Measurements from ENCODE around the gene P4HA3. TPM values are rescaled to one million over a fixed set of nuclear protein-coding genes. Genes with fewer than 3 reads are reported as not detected.

Gene P4HA3
- total RNA-seq, 1 donor from 2014 or later = not detected

- no peaks in the 10 kb centered on the region for H3K9me3 Mint-ChIP-seq
- H3K4me1 Mint-ChIP-seq (ENCODE audit: low read depth) = no peaks in the 10 kb centered on the region
- H3K27me3 Mint-ChIP-seq (ENCODE audit: insufficient read depth) = peaks cover 1% of the 10 kb centered on the region
- intact Hi-C loops (cut with micrococcal nuclease) = no loop called here
- no peak for DNase-seq (ENCODE audit: low spot score)
- H3K4me3 Mint-ChIP-seq = no peak overlapping the region
- no peaks in the 10 kb centered on the region for H3K36me3 Mint-ChIP-seq (ENCODE audit: low read depth)
- no peak overlapping the region for H3K27ac Mint-ChIP-seq
Measured at GRCh38 chr11:74327076-74327475, 15.6 kb upstream of the P4HA3 start.

GRCh38 chr11:74326665-74327064 lies 15.2 kb upstream of the P4HA3 start:
- no peak overlapping the region for H3K27ac Mint-ChIP-seq
- intact Hi-C loops (cut with micrococcal nuclease) = no loop called here
- no peak for DNase-seq (ENCODE audit: low spot score)
- H3K4me3 Mint-ChIP-seq = no peak overlapping the region
- peaks cover 3% of the 10 kb centered on the region for H3K27me3 Mint-ChIP-seq (ENCODE audit: insufficient read depth)
- no peaks in the 10 kb centered on the region for H3K4me1 Mint-ChIP-seq (ENCODE audit: low read depth)
- H3K36me3 Mint-ChIP-seq (ENCODE audit: low read depth) = no peaks in the 10 kb centered on the region
- H3K9me3 Mint-ChIP-seq = no peaks in the 10 kb centered on the region

- no peak overlapping the region for H3K27ac Mint-ChIP-seq
- no peaks in the 10 kb centered on the region for H3K9me3 Mint-ChIP-seq
- no peak overlapping the region for H3K4me3 Mint-ChIP-seq
- intact Hi-C loops (cut with micrococcal nuclease) = no loop called here
- DNase-seq (ENCODE audit: low spot score) = no peak
- H3K4me1 Mint-ChIP-seq (ENCODE audit: low read depth) = no peaks in the 10 kb centered on the region
- no peaks in the 10 kb centered on the region for H3K36me3 Mint-ChIP-seq (ENCODE audit: low read depth)
- peaks cover 10% of the 10 kb centered on the region for H3K27me3 Mint-ChIP-seq (ENCODE audit: insufficient read depth)
Measured at GRCh38 chr11:74325649-74326645, 14.5 kb upstream of the P4HA3 start.

- Mint-ChIP-seq H3K27ac (no peak overlapping the region), H3K4me1 (ENCODE audit: low read depth) (no peaks in the 10 kb centered on the region), H3K9me3 (peaks cover 5% of the 10 kb centered on the region), H3K4me3 (no peak overlapping the region), H3K36me3 (ENCODE audit: low read depth) (no peaks in the 10 kb centered on the region), H3K27me3 (ENCODE audit: insufficient read depth) (peaks cover 13% of the 10 kb centered on the region)
- intact Hi-C loops (cut with micrococcal nuclease) = no loop called here
- DNase-seq (ENCODE audit: low spot score) = no peak
Measured at GRCh38 chr11:74322667-74323066, 11.2 kb upstream of the P4HA3 start.

GRCh38 chr11:74321487-74322188 lies 10.2 kb upstream of the P4HA3 start:
- Mint-ChIP-seq H3K27me3 (ENCODE audit: insufficient read depth) (peaks cover 19% of the 10 kb centered on the region), H3K36me3 (ENCODE audit: low read depth) (no peaks in the 10 kb centered on the region), H3K4me1 (ENCODE audit: low read depth) (no peaks in the 10 kb centered on the region), H3K4me3 (no peak overlapping the region), H3K9me3 (peaks cover 14% of the 10 kb centered on the region), H3K27ac (no peak overlapping the region)
- DNase-seq (ENCODE audit: low spot score) = no peak
- intact Hi-C loops (cut with micrococcal nuclease) = loop anchor here (1.0 kb wide), 2 partner anchors 66 to 357 kb away; no protein-coding TSS in a partner anchor

GRCh38 chr11:74320538-74320937 lies 9.1 kb upstream of the P4HA3 start:
- intact Hi-C loops (cut with micrococcal nuclease) = no loop called here
- DNase-seq (ENCODE audit: low spot score) = no peak
- H3K27me3 Mint-ChIP-seq (ENCODE audit: insufficient read depth) = peaks cover 18% of the 10 kb centered on the region
- H3K27ac Mint-ChIP-seq = no peak overlapping the region
- no peaks in the 10 kb centered on the region for H3K36me3 Mint-ChIP-seq (ENCODE audit: low read depth)
- H3K4me3 Mint-ChIP-seq = no peak overlapping the region
- peaks cover 17% of the 10 kb centered on the region for H3K9me3 Mint-ChIP-seq
- no peaks in the 10 kb centered on the region for H3K4me1 Mint-ChIP-seq (ENCODE audit: low read depth)

- peaks cover 17% of the 10 kb centered on the region for H3K9me3 Mint-ChIP-seq
- no peaks in the 10 kb centered on the region for H3K4me1 Mint-ChIP-seq (ENCODE audit: low read depth)
- no peak overlapping the region for H3K4me3 Mint-ChIP-seq
- no peaks in the 10 kb centered on the region for H3K36me3 Mint-ChIP-seq (ENCODE audit: low read depth)
- peaks cover 18% of the 10 kb centered on the region for H3K27me3 Mint-ChIP-seq (ENCODE audit: insufficient read depth)
- no peak for DNase-seq (ENCODE audit: low spot score)
- intact Hi-C loops (cut with micrococcal nuclease) = no loop called here
- no peak overlapping the region for H3K27ac Mint-ChIP-seq
Measured at GRCh38 chr11:74319139-74319816, 7.8 kb upstream of the P4HA3 start.

GRCh38 chr11:74318241-74318932 lies 6.9 kb upstream of the P4HA3 start:
- H3K4me3 Mint-ChIP-seq = no peak overlapping the region
- H3K27ac Mint-ChIP-seq = no peak overlapping the region
- H3K36me3 Mint-ChIP-seq (ENCODE audit: low read depth) = no peaks in the 10 kb centered on the region
- no peak for DNase-seq (ENCODE audit: low spot score)
- H3K9me3 Mint-ChIP-seq = peaks cover 17% of the 10 kb centered on the region
- intact Hi-C loops (cut with micrococcal nuclease) = no loop called here
- H3K4me1 Mint-ChIP-seq (ENCODE audit: low read depth) = no peaks in the 10 kb centered on the region
- H3K27me3 Mint-ChIP-seq (ENCODE audit: insufficient read depth) = peaks cover 18% of the 10 kb centered on the region

GRCh38 chr11:74316772-74317505 lies 5.5 kb upstream of the P4HA3 start:
- no peak overlapping the region for H3K27ac Mint-ChIP-seq

GRCh38 chr11:74312326-74312725 lies 886 bp upstream of the P4HA3 start:
- Mint-ChIP-seq H3K4me3 (no peak overlapping the region), H3K9me3 (peaks cover 8% of the 10 kb centered on the region), H3K27me3 (ENCODE audit: insufficient read depth) (peaks cover 24% of the 10 kb centered on the region), H3K36me3 (ENCODE audit: low read depth) (no peaks in the 10 kb centered on the region), H3K4me1 (ENCODE audit: low read depth) (no peaks in the 10 kb centered on the region), H3K27ac (no peak overlapping the region)
- intact Hi-C loops (cut with micrococcal nuclease) = no loop called here
- DNase-seq (ENCODE audit: low spot score) = no peak

More at GRCh38 chr11:74316772-74317505, 5.5 kb upstream of the P4HA3 start:
- DNase-seq (ENCODE audit: low spot score) = no peak
- intact Hi-C loops (cut with micrococcal nuclease) = no loop called here
- Mint-ChIP-seq H3K9me3 (peaks cover 17% of the 10 kb centered on the region), H3K4me1 (ENCODE audit: low read depth) (no peaks in the 10 kb centered on the region), H3K36me3 (ENCODE audit: low read depth) (no peaks in the 10 kb centered on the region), H3K27me3 (ENCODE audit: insufficient read depth) (peaks cover 23% of the 10 kb centered on the region), H3K4me3 (no peak overlapping the region)

GRCh38 chr11:74310857-74311256 lies 583 bp downstream of the P4HA3 start:
- no peak for DNase-seq (ENCODE audit: low spot score)
- no peak overlapping the region for H3K4me3 Mint-ChIP-seq
- no peaks in the 10 kb centered on the region for H3K9me3 Mint-ChIP-seq
- H3K27ac Mint-ChIP-seq = no peak overlapping the region
- H3K36me3 Mint-ChIP-seq (ENCODE audit: low read depth) = no peaks in the 10 kb centered on the region
- H3K27me3 Mint-ChIP-seq (ENCODE audit: insufficient read depth) = peaks cover 21% of the 10 kb centered on the region
- peaks cover 4% of the 10 kb centered on the region for H3K4me1 Mint-ChIP-seq (ENCODE audit: low read depth)
- intact Hi-C loops (cut with micrococcal nuclease) = no loop called here

GRCh38 chr11:74307434-74307833 lies 4.0 kb downstream of the P4HA3 start:
- H3K4me3 Mint-ChIP-seq = no peak overlapping the region
- no peaks in the 10 kb centered on the region for H3K36me3 Mint-ChIP-seq (ENCODE audit: low read depth)
- peaks cover 21% of the 10 kb centered on the region for H3K27me3 Mint-ChIP-seq (ENCODE audit: insufficient read depth)

More at GRCh38 chr11:74307434-74307833, 4.0 kb downstream of the P4HA3 start:
- Mint-ChIP-seq H3K9me3 (no peaks in the 10 kb centered on the region), H3K4me1 (ENCODE audit: low read depth) (peaks cover 4% of the 10 kb centered on the region), H3K27ac (no peak overlapping the region)
- intact Hi-C loops (cut with micrococcal nuclease) = no loop called here
- no peak for DNase-seq (ENCODE audit: low spot score)
